ENCODE results near the gene OLFML2B. TPM values are rescaled to one million over a fixed set of nuclear protein-coding genes. Genes with fewer than 3 reads are reported as not detected.
A peak's percentile ranks its signal among the peaks of the same experiment; 100 is the strongest.

Gene OLFML2B
- 1.3 and 1.4 TPM in 2 replicates for total RNA-seq (2021)
- long read RNA-seq, transcript OLFML2B-201 (8 exons, 3,160 nt), result major isoform, 11 of 16 reads
- long read RNA-seq, partial matches to known transcripts, result 1 of 16 reads
- long read RNA-seq, other reads (novel, unspliced or antisense), result 2 of 16 reads

GRCh38 chr1:162023547-162024501 lies at the start of gene OLFML2B:
OLFML2B (minus strand) TSS chr1:162023869; CDS start chr1:162023430, 439 bp downstream.
- Mint-ChIP-seq H3K36me3 (ENCODE audit: insufficient read depth in 1 of 3, low read depth in 3 of 3) (no peaks in the 10 kb centered on the region; a peak in 1 of 7 replicates), H3K9me3 (no peaks in the 10 kb centered on the region; a peak in 1 of 5 replicates), H3K27ac (peak within 1 kb of the TSS in 1 of 3 experiments; percentile 18; a peak in 1 of 7 replicates), H3K4me1 (peaks cover 24 to 29% of the 10 kb centered on the region in 2 experiments), H3K27me3 (ENCODE audit: low read depth) (peaks cover 71% of the 10 kb centered on the region), H3K4me3 (peak within 1 kb of the TSS; percentile 80 to 92)
- TF ChIP-seq CTCF (conservative IDR thresholded peaks at IDR 0.05), result no peak; the same call in 2 of the 3 replicates
- Histone ChIP-seq H3K4me2 (ENCODE audit: insufficient read depth, insufficient read length, low read length) (peak within 1 kb of the TSS; percentile 82), H4K5ac (ENCODE audit: insufficient read length, low read depth, low read length) (no peak within 1 kb of the TSS), H3K9me3 (ENCODE audit: control insufficient read depth, low read depth, low read length) (no peaks in the 10 kb centered on the region), H3T11ph (ENCODE audit: low read length) (no peak within 1 kb of the TSS), H2AFZ (ENCODE audit: low read length) (no peak within 1 kb of the TSS), H3K23me2 (ENCODE audit: insufficient read length, low read depth, low read length, poor library complexity, severe bottlenecking) (peaks cover 12% of the 10 kb centered on the region), H4K20me1 (ENCODE audit: control insufficient read depth, insufficient read depth, insufficient read length) (no peaks in the 10 kb centered on the region), H3K14ac (ENCODE audit: insufficient read depth, low read length) (peak within 1 kb of the TSS; percentile 74), H3K27me3 (ENCODE audit: insufficient read depth, low read length) (peaks cover 11% of the 10 kb centered on the region; the same call in 1 of the 2 replicates), H2BK20ac (ENCODE audit: low read depth, low read length, poor library complexity, severe bottlenecking) (no peak within 1 kb of the TSS), H2BK120ac (ENCODE audit: low read depth, low read length, poor library complexity, severe bottlenecking) (no peak within 1 kb of the TSS), H3K79me1 (ENCODE audit: insufficient read depth, low read depth, low read length, poor library complexity, severe bottlenecking) (no peaks in the 10 kb centered on the region), H2BK15ac (ENCODE audit: low read depth, low read length) (no peak within 1 kb of the TSS), H3K18ac (ENCODE audit: insufficient read length, low read depth, low read length) (no peak within 1 kb of the TSS), H3K4me1 (ENCODE audit: insufficient read depth, low read length) (no peaks in the 10 kb centered on the region; the same call in 1 of the 2 replicates), H2BK12ac (ENCODE audit: insufficient read length, low read depth, low read length) (no peak within 1 kb of the TSS), H2AK5ac (ENCODE audit: insufficient read length, low read length) (no peak within 1 kb of the TSS), H4K91ac (ENCODE audit: insufficient read length, low read depth, low read length) (no peak within 1 kb of the TSS), H3K56ac (ENCODE audit: insufficient read length, low read depth, low read length) (no peak within 1 kb of the TSS), H3K79me2 (ENCODE audit: insufficient read depth, low read length) (no peaks in the 10 kb centered on the region), H3K23ac (ENCODE audit: insufficient read length, low read depth, low read length) (no peak within 1 kb of the TSS), H4K8ac (replicated peaks; ENCODE audit: insufficient read length, low read depth, low read length) (no peak within 1 kb of the TSS), H3K4ac (ENCODE audit: low read depth, low read length) (no peak within 1 kb of the TSS), H3K27ac (ENCODE audit: insufficient read length, low read depth, low read length) (no peak within 1 kb of the TSS), H3K9ac (ENCODE audit: extremely low read depth, insufficient read length, low read length) (peak within 1 kb of the TSS; percentile 3), H2BK5ac (ENCODE audit: insufficient read length, low read length) (no peak within 1 kb of the TSS)
- peak; percentile 81 for DNase-seq
- WGBS (ENCODE audit: extremely low coverage, insufficient read length, low lambda C conversion rate), result no CpG with 5 or more reads among the region's 85 CpGs

Data from H9 (cell line).